HepG2 (cell line): ENCODE measurements around the gene ARL6IP4. TPM values are rescaled to one million over a fixed set of nuclear protein-coding genes. Genes with fewer than 3 reads are reported as not detected.
A peak's percentile ranks its signal among the peaks of the same experiment; 100 is the strongest.

Source experiments
- ATAC-seq: fragments of 200-7000 bp; cut with Tn5 transposase; 3 replicates; pipeline ENCODE4 v1.9.1; 2020; ENCODE audit warnings: mild to moderate bottlenecking, moderate library complexity
- BruUV-seq: library from RNA; stranded (reverse); fragments of 400-500 nt; replicated peaks from 2 replicates; lab custom pipeline; 2021; lab: Mats Ljungman, UMichigan
- CTCF ChIA-PET: fragments of 300-600 bp; formaldehyde crosslinking; extraction: SDS; loops from one replicate; lab custom pipeline; 2021; ENCODE audit warnings: low total read pairs, inconsistent platforms, low intra/inter-chr PET ratio; lab: Yijun Ruan, JAX
- POLR2A ChIA-PET: fragments of 350-600 bp; sonication (Branson Sonifier 250); formaldehyde crosslinking; loops from one replicate; lab custom pipeline; 2020; ENCODE audit warnings: antibody characterized with exemption, inconsistent platforms; lab: Yijun Ruan, JAX
- DNase-seq: peaks from one replicate; pipeline ENCODE4 v3.0.0-alpha.2; 2015; ENCODE audit warnings: low spot score
- FAIRE-seq: peaks from 3 replicates; lab custom pipeline; 2011; peaks lifted over from hg19 to GRCh38; lab: Jason Lieb, UNC
- H2AFZ ChIP-seq: one replicate; pipeline ENCODE4 v1.6.1; 2011; ENCODE audit warnings: low read length, inconsistent platforms
- H3K27ac ChIP-seq: fragments of 300-600 bp; 3 replicates; pipeline ENCODE4 v1.8.0; 2011; ENCODE audit warnings: mixed run types, mild to moderate bottlenecking, mixed read lengths, low read length, inconsistent platforms; ENCODE audit not compliant: insufficient read depth; ENCODE audit errors: extremely low read length
- H3K27me3 ChIP-seq, 2 experiments: fragments of 200-600 bp in 1 of 2; 2 replicates in 1 of 2; 3 replicates in 1 of 2; pipeline versions ENCODE4 v1.6.0 to v1.8.0; 2011; ENCODE audit warnings: low read length in 2 of 2, mild to moderate bottlenecking in 2 of 2, moderate library complexity in 2 of 2, inconsistent platforms in 1 of 2; ENCODE audit not compliant: insufficient read depth in 2 of 2, control insufficient read depth in 1 of 2
- H3K36me3 ChIP-seq, 2 experiments: fragments of 200-600 bp in 1 of 2; replicated peaks in 1 of 2; 2 replicates in 1 of 2; 3 replicates in 1 of 2; pipeline versions ENCODE4 v1.5.1 to v1.8.0; 2011; ENCODE audit warnings: low read length in 2 of 2, inconsistent platforms in 1 of 2; ENCODE audit not compliant: insufficient read depth in 2 of 2, control insufficient read depth in 1 of 2
- H3K4me1 ChIP-seq: 2 replicates; pipeline ENCODE4 v1.5.1; 2012; ENCODE audit warnings: low read length, inconsistent platforms; ENCODE audit not compliant: insufficient read depth
- H3K4me2 ChIP-seq: 2 replicates; pipeline ENCODE4 v1.6.0; 2011; ENCODE audit warnings: low read depth, low read length, inconsistent platforms
- H3K4me3 ChIP-seq, 3 experiments: fragments of 200-600 bp in 1 of 3; sonication (generic), shearing (Covaris generic) in 1 of 3; replicated peaks in 1 of 3; 2 replicates each; pipeline ENCODE4 v1.5.1; 2011 to 2016; ENCODE audit warnings: low read length in 3 of 3, inconsistent platforms in 2 of 3, low read depth in 2 of 3, mild to moderate bottlenecking in 2 of 3, control low read depth in 1 of 3, mixed read lengths in 1 of 3; ENCODE audit not compliant: insufficient read depth in 1 of 3
- H3K79me2 ChIP-seq: one replicate; pipeline ENCODE4 v1.6.1; 2011; ENCODE audit warnings: low read length, inconsistent platforms; ENCODE audit not compliant: insufficient read depth
- H3K9ac ChIP-seq: 2 replicates; pipeline ENCODE4 v1.6.0; 2011; ENCODE audit warnings: mild to moderate bottlenecking, low read depth, low read length, inconsistent platforms; ENCODE audit not compliant: insufficient read depth
- H3K9me3 ChIP-seq: 2 replicates; pipeline ENCODE4 v1.5.1; 2012; ENCODE audit warnings: mild to moderate bottlenecking, low read length
- H4K20me1 ChIP-seq: 2 replicates; pipeline ENCODE4 v1.6.0; 2011; ENCODE audit warnings: inconsistent platforms, mild to moderate bottlenecking, low read length, moderate library complexity; ENCODE audit not compliant: insufficient read depth
- ETV5 ChIP-seq: IDR thresholded peaks from 2 replicates; pipeline ENCODE4 v1.6.1; 2018; ENCODE audit warnings: missing biosample characterization, missing genetic modification reagents, inconsistent platforms, borderline replicate concordance
- KAT7 ChIP-seq: IDR thresholded peaks from 2 replicates; pipeline ENCODE4 v1.6.1; 2018; ENCODE audit warnings: borderline replicate concordance, missing compliant biosample characterization
- MAFF ChIP-seq: IDR thresholded peaks from 2 replicates; pipeline ENCODE4 v1.6.1; 2011; ENCODE audit warnings: low read depth, low read length, improper control_type of control experiment
- MAFG ChIP-seq: sonication (generic); formaldehyde crosslinking; IDR thresholded peaks from 2 replicates; pipeline ENCODE4 v1.5.1; 2020; ENCODE audit warnings: mild to moderate bottlenecking, missing genetic modification reagents
- SRY ChIP-seq: sonication (generic); formaldehyde crosslinking; IDR thresholded peaks from 2 replicates; pipeline ENCODE4 v1.8.0; 2022; ENCODE audit warnings: mild to moderate bottlenecking, missing genetic modification reagents
- STAG1 ChIP-seq: sonication (generic); formaldehyde crosslinking; IDR thresholded peaks from 2 replicates; pipeline ENCODE4 v1.4.0; 2020; ENCODE audit warnings: missing genetic modification reagents
- TAF1 ChIP-seq: sonication (generic); formaldehyde crosslinking; IDR thresholded peaks from 2 replicates; pipeline ENCODE4 v1.4.0; 2020; ENCODE audit warnings: missing genetic modification reagents
- TOPORS ChIP-seq: sonication (generic); formaldehyde crosslinking; IDR thresholded peaks from 2 replicates; pipeline ENCODE4 v1.8.0; 2023; ENCODE audit warnings: mild to moderate bottlenecking, missing genetic modification reagents
- ZFP36L2 ChIP-seq: sonication (generic); formaldehyde crosslinking; IDR thresholded peaks from 2 replicates; pipeline ENCODE4 v1.4.0; 2020; ENCODE audit warnings: missing genetic modification reagents
- WGBS: methylation state at CpG from one replicate; pipeline ENCODE4 v1.1.6; 2017; ENCODE audit warnings: low lambda C conversion rate; 5-methylcytosine and 5-hydroxymethylcytosine counted together
- in situ Hi-C: cut with HindIII; loops from 2 replicates; pipeline ENCODE4 v1.10.0; 2017; ENCODE audit warnings: low pct_unique_long_range_greater_than_20kb; ENCODE audit not compliant: extremely low pct_ligation_motif_present
- intact Hi-C: fragments of 100-400 bp; cut with micrococcal nuclease; formaldehyde crosslinking; loops from one replicate; pipeline ENCODE4 v1.10.0; 2022; ENCODE audit not compliant: unreplicated experiment
- polyA plus RNA-seq, 8 experiments: library from polyadenylated mRNA; depleted of rRNA in 3 of 8; stranded (reverse) in 7 of 8; unstranded in 1 of 8; fragments of >200 nt; fragmentation: Illumina TruSeq in 4 of 8; extraction: Trizol in 4 of 8; gene quantifications; 2 replicates each; pipeline versions ENCODE4 v1.2.1 to v1.2.3, GENCODE V29; 2011 to 2016; ENCODE audit warnings: low read depth in 4 of 8, missing spikeins in 1 of 8, mixed read lengths in 1 of 8; ENCODE audit not compliant: insufficient read depth in 1 of 8
- total RNA-seq, 5 experiments: library from RNA; depleted of rRNA; stranded (reverse); fragments of >200 nt; fragmentation: Illumina TruSeq; extraction: Trizol; gene quantifications; 2 replicates each; pipeline ENCODE4 v1.2.3, GENCODE V29; 2016; ENCODE audit warnings: low read depth in 1 of 5
- TF ChIP-seq, protein P1 (sequence below): IDR thresholded peaks from 2 replicates; pipeline ENCODE4 v1.6.1; 2016; ENCODE audit warnings: mild to moderate bottlenecking
- TF ChIP-seq, protein P2 (sequence below): IDR thresholded peaks from 2 replicates; pipeline ENCODE4 v1.6.1; 2016
- TF ChIP-seq, protein P3 (sequence below): IDR thresholded peaks from 2 replicates; pipeline ENCODE4 v1.6.1; 2016; ENCODE audit warnings: low read depth, missing genetic modification reagents, missing compliant biosample characterization

ARL6IP4 gene
- total and polyA plus RNA-seq, 2 of the 13 experiments (the other 11 are each of a cell fraction or from before 2014, with no cell fraction given), result 155 to 220 TPM

DNA sequence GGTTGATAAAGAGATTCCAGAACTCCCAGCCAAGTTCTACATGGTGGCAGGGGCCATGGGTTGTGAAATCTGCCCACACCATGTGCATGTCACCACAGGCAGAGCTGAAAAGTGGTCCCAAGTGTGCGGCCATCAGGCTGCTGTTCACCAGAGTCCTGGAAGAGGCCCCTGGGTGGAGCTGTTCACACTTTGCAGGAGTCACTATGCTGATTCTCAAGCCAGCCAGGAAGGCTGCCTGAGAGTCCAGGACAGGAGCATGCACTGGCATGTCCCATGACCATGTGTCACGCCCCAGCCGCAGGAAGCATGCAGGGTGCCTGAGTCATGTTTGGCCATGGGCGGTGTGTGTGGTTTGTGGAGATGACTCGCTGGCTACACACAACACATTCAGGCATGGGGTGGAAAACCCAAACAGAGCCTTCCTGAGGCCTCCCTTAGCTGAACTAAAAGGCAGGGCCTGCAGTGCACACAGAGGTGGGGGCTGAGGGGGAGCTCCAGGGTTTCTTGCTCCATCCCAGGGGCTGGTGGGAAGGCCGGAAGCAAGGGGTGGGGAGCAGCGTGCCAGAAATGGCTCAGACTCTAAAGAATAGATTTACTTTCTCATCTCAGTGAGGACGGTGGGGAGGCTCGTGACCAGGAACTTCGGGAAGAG is 33.7 kb upstream of the ARL6IP4 start:
- peaks cover 0 to 1% of the 10 kb centered on the region in 2 experiments; a peak in 1 of 5 replicates for H3K36me3 ChIP-seq
- no peaks in the 10 kb centered on the region for H3K9me3 ChIP-seq
- peak overlapping the region; percentile 7 for H3K27ac ChIP-seq
- H3K9ac ChIP-seq, result no peak overlapping the region
- H3K4me3 ChIP-seq, result no peak overlapping the region
- 88% methylated on average over 6 of the region's 10 CpGs for WGBS
- no TSS peak for BruUV-seq
- no peaks in the 10 kb centered on the region for H3K79me2 ChIP-seq
- ChIA-PET CTCF (no interaction called here), POLR2A (interaction anchor here (1.0 to 2.7 kb wide), 5 partner anchors 19 to 286 kb away, joined by 3 to 21 read pairs (median 6); partner anchors contain the start of genes ABCB9, MPHOSPH9, MTRFR and OGFOD2)
- intact Hi-C loops, result loop anchor here (1.0 kb wide), 1 partner anchor 49 kb away; no protein-coding TSS in a partner anchor
- no peaks in the 10 kb centered on the region for H4K20me1 ChIP-seq
- ATAC-seq (peak; percentile 75), DNase-seq (peak; percentile 85), FAIRE-seq (no peak)
- H3K4me1 ChIP-seq, result peaks cover 34% of the 10 kb centered on the region
- no peak overlapping the region for H2AFZ ChIP-seq
- in situ Hi-C loops, result loop anchor here (5.0 kb wide), 1 partner anchor 80 kb away; no protein-coding TSS in a partner anchor
- H3K27me3 ChIP-seq, result no peaks in the 10 kb centered on the region
- no peak overlapping the region for H3K4me2 ChIP-seq
- TF ChIP-seq, protein P1, sequence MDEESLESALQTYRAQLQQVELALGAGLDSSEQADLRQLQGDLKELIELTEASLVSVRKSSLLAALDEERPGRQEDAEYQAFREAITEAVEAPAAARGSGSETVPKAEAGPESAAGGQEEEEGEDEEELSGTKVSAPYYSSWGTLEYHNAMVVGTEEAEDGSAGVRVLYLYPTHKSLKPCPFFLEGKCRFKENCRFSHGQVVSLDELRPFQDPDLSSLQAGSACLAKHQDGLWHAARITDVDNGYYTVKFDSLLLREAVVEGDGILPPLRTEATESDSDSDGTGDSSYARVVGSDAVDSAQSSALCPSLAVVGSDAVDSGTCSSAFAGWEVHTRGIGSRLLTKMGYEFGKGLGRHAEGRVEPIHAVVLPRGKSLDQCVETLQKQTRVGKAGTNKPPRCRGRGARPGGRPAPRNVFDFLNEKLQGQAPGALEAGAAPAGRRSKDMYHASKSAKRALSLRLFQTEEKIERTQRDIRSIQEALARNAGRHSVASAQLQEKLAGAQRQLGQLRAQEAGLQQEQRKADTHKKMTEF (CRISPR knock-in tag), result 0 out of 2 replicates have a peak, but pooled peaks have one; percentile 30
- TF ChIP-seq MAFG (CRISPR knock-in tag), result no peak
- no peak for TF ChIP-seq KAT7 (CRISPR knock-in tag)
- TF ChIP-seq MAFF, result no peak
- TF ChIP-seq, protein P2, sequence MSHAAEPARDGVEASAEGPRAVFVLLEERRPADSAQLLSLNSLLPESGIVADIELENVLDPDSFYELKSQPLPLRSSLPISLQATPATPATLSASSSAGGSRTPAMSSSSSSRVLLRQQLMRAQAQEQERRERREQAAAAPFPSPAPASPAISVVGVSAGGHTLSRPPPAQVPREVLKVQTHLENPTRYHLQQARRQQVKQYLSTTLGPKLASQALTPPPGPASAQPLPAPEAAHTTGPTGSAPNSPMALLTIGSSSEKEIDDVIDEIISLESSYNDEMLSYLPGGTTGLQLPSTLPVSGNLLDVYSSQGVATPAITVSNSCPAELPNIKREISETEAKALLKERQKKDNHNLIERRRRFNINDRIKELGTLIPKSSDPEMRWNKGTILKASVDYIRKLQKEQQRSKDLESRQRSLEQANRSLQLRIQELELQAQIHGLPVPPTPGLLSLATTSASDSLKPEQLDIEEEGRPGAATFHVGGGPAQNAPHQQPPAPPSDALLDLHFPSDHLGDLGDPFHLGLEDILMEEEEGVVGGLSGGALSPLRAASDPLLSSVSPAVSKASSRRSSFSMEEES, result peak; percentile 84; the same call in 1 of the 2 replicates
- TF ChIP-seq STAG1 (CRISPR knock-in tag), result peak; percentile 33
- no peak for TF ChIP-seq SRY
- no peak for TF ChIP-seq TAF1 (CRISPR knock-in tag)
- no peak for TF ChIP-seq ZFP36L2 (CRISPR knock-in tag)
- 0 out of 2 replicates have a peak, but pooled peaks have one; percentile 18 for TF ChIP-seq ETV5 (CRISPR knock-in tag)
- no peak for TF ChIP-seq TOPORS
- TF ChIP-seq, protein P3, sequence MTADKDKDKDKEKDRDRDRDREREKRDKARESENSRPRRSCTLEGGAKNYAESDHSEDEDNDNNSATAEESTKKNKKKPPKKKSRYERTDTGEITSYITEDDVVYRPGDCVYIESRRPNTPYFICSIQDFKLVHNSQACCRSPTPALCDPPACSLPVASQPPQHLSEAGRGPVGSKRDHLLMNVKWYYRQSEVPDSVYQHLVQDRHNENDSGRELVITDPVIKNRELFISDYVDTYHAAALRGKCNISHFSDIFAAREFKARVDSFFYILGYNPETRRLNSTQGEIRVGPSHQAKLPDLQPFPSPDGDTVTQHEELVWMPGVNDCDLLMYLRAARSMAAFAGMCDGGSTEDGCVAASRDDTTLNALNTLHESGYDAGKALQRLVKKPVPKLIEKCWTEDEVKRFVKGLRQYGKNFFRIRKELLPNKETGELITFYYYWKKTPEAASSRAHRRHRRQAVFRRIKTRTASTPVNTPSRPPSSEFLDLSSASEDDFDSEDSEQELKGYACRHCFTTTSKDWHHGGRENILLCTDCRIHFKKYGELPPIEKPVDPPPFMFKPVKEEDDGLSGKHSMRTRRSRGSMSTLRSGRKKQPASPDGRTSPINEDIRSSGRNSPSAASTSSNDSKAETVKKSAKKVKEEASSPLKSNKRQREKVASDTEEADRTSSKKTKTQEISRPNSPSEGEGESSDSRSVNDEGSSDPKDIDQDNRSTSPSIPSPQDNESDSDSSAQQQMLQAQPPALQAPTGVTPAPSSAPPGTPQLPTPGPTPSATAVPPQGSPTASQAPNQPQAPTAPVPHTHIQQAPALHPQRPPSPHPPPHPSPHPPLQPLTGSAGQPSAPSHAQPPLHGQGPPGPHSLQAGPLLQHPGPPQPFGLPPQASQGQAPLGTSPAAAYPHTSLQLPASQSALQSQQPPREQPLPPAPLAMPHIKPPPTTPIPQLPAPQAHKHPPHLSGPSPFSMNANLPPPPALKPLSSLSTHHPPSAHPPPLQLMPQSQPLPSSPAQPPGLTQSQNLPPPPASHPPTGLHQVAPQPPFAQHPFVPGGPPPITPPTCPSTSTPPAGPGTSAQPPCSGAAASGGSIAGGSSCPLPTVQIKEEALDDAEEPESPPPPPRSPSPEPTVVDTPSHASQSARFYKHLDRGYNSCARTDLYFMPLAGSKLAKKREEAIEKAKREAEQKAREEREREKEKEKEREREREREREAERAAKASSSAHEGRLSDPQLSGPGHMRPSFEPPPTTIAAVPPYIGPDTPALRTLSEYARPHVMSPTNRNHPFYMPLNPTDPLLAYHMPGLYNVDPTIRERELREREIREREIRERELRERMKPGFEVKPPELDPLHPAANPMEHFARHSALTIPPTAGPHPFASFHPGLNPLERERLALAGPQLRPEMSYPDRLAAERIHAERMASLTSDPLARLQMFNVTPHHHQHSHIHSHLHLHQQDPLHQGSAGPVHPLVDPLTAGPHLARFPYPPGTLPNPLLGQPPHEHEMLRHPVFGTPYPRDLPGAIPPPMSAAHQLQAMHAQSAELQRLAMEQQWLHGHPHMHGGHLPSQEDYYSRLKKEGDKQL, result no peak
